A673 (cell line): Measurements from ENCODE around the gene WSCD2.

Source experiments
- EZH2 ChIP-seq: fragments of 200-600 bp; sonication (generic); IDR thresholded peaks from 2 replicates; pipeline ENCODE4 v1.6.1; 2017; ENCODE audit warnings: borderline replicate concordance, low read depth, mild to moderate bottlenecking, mixed read lengths, antibody characterized with exemption, low read length; ENCODE audit not compliant: poor library complexity, severe bottlenecking
- TF ChIP-seq, protein P1 (sequence below): fragments of 300-800, 200-600 bp; sonication (generic); conservative IDR thresholded peaks from 2 replicates; pipeline ENCODE4 v1.5.1; 2017; ENCODE audit warnings: low read depth, mild to moderate bottlenecking, antibody characterized with exemption, low read length, moderate library complexity, mixed read lengths

DNA sequence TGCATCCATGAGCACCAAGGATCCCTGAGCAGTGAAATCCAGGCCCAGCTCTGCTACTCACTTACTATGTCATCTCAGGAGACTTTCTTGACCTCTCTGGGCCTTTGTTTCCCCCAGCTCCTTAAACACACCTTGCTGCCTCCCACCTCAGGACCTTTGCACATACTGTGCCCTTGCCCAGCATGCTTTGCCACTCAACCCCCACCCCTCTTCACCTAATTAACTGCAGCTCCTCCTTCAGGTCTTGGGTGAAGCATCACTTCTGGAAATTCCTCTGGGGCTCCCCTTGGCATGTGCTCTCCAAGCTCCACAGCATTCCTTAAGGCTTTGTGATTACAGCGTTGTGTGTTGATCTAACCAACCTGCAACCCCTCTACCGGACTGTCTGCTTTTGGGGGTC lies 15.9 kb downstream of the WSCD2 start:
- TF ChIP-seq, protein P1, sequence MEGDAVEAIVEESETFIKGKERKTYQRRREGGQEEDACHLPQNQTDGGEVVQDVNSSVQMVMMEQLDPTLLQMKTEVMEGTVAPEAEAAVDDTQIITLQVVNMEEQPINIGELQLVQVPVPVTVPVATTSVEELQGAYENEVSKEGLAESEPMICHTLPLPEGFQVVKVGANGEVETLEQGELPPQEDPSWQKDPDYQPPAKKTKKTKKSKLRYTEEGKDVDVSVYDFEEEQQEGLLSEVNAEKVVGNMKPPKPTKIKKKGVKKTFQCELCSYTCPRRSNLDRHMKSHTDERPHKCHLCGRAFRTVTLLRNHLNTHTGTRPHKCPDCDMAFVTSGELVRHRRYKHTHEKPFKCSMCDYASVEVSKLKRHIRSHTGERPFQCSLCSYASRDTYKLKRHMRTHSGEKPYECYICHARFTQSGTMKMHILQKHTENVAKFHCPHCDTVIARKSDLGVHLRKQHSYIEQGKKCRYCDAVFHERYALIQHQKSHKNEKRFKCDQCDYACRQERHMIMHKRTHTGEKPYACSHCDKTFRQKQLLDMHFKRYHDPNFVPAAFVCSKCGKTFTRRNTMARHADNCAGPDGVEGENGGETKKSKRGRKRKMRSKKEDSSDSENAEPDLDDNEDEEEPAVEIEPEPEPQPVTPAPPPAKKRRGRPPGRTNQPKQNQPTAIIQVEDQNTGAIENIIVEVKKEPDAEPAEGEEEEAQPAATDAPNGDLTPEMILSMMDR: no peak
- TF ChIP-seq EZH2: no peak
